Hepatocyte (in vitro differentiated cells): ENCODE results near the gene KPNA6. TPM values are rescaled to one million over a fixed set of nuclear protein-coding genes. Genes with fewer than 3 reads are reported as not detected.

Source experiments
- DNase-seq: peaks from one replicate; pipeline ENCODE4 v3.0.0-alpha.2; 2016; ENCODE audit warnings: low spot score
- H2AFZ ChIP-seq: fragments of 200-600 bp; sonication (generic); 2 replicates; pipeline ENCODE4 v1.6.0; 2016; ENCODE audit warnings: antibody characterized with exemption, mild to moderate bottlenecking
- H3K27ac ChIP-seq: fragments of 200-600 bp; sonication (generic); 2 replicates; pipeline ENCODE4 v1.5.1; 2016; ENCODE audit warnings: mild to moderate bottlenecking
- H3K27me3 ChIP-seq: fragments of 200-600 bp; sonication (generic); 2 replicates; pipeline ENCODE4 v1.6.1; 2016
- H3K36me3 ChIP-seq: fragments of 200-600 bp; sonication (generic); replicated peaks from 2 replicates; pipeline ENCODE4 v1.5.1; 2016; ENCODE audit warnings: low read depth; ENCODE audit not compliant: insufficient read depth
- H3K4me1 ChIP-seq: fragments of 200-600 bp; sonication (generic); 2 replicates; pipeline ENCODE4 v1.5.1; 2016; ENCODE audit warnings: mild to moderate bottlenecking, moderate library complexity; ENCODE audit not compliant: insufficient read depth
- H3K4me2 ChIP-seq: fragments of 200-600 bp; sonication (generic); 2 replicates; pipeline ENCODE4 v1.6.0; 2016
- H3K4me3 ChIP-seq: fragments of 200-600 bp; sonication (generic); 2 replicates; pipeline ENCODE4 v1.5.1; 2016; ENCODE audit warnings: mild to moderate bottlenecking
- H3K79me2 ChIP-seq: fragments of 200-600 bp; sonication (generic); 2 replicates; pipeline ENCODE4 v1.6.0; 2017; ENCODE audit warnings: mild to moderate bottlenecking
- H3K9me2 ChIP-seq: fragments of 200-600 bp; sonication (generic); replicated peaks from 2 replicates; pipeline ENCODE4 v1.6.0; 2017; ENCODE audit warnings: mild to moderate bottlenecking; ENCODE audit not compliant: insufficient read depth
- H3K9me3 ChIP-seq: fragments of 200-600 bp; sonication (generic); 2 replicates; pipeline ENCODE4 v1.5.1; 2016; ENCODE audit warnings: low read depth, mild to moderate bottlenecking
- H4K20me1 ChIP-seq: fragments of 200-600 bp; sonication (generic); 2 replicates; pipeline ENCODE4 v1.6.0; 2016; ENCODE audit warnings: mild to moderate bottlenecking; ENCODE audit not compliant: insufficient read depth, poor library complexity, severe bottlenecking
- EZH2 ChIP-seq: fragments of 200-600 bp; sonication (generic); IDR thresholded peaks from 2 replicates; pipeline ENCODE4 v1.6.1; 2016; ENCODE audit warnings: antibody characterized with exemption, mild to moderate bottlenecking, borderline replicate concordance
- EZH2phosphoT487 ChIP-seq: fragments of 200-600 bp; sonication (generic); IDR thresholded peaks from one replicate; pipeline ENCODE4 v1.6.1; 2018; ENCODE audit warnings: antibody characterized with exemption, mild to moderate bottlenecking, low read depth, moderate library complexity; ENCODE audit not compliant: unreplicated experiment, severe bottlenecking
- WGBS: methylation state at CpG from one replicate; pipeline ENCODE4 v1.1.6; 2016; ENCODE audit warnings: low lambda C conversion rate; ENCODE audit errors: missing lambda C conversion rate; 5-methylcytosine and 5-hydroxymethylcytosine counted together
- polyA plus RNA-seq: library from polyadenylated mRNA; unstranded; fragments of >200 nt; fragmentation: Nextera tagmentation; extraction: Ambion mirVana; gene quantifications from 2 replicates; pipeline ENCODE4 v1.2.1, GENCODE V29; 2016
- total RNA-seq: library from RNA; depleted of rRNA; stranded (reverse); fragments of >200 nt; gene quantifications from 2 replicates; pipeline ENCODE4 v1.2.3, GENCODE V29; 2014
- TF ChIP-seq, protein P1 (sequence below): fragments of 200-600 bp; sonication (generic); IDR thresholded peaks from 2 replicates; pipeline ENCODE4 v1.5.1; 2016; ENCODE audit warnings: antibody characterized with exemption, mild to moderate bottlenecking; ENCODE audit not compliant: poor library complexity

KPNA6 gene
- total and polyA plus RNA-seq, 2 experiments from 2014 or later: 30.3 to 48.5 TPM

DNA sequence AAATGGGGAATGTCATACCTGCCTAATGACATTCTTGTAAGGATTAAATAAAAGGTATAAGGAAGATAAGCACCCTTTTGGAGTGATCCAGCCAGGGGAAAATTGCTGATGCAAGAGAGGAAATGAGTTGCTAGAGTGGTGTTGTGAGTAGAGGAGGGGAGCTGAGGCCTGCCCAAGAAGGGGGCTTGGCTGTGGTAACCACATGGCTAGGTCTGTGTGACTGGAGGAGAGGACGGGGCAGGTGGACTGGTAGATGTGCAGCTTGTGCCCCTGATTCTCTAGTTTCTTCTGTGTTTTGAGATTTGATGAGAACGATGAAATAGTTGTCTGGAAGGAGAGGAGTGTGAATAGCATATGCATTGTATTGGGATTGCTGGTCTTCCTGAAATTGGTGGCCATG lies 78.2 kb downstream of the KPNA6 start:
- Histone ChIP-seq H3K27ac (no peak overlapping the region), H2AFZ (no peak overlapping the region), H3K4me1 (peaks cover 20% of the 10 kb centered on the region), H4K20me1 (peaks cover 45% of the 10 kb centered on the region), H3K4me3 (no peak overlapping the region), H3K36me3 (peaks cover 7% of the 10 kb centered on the region), H3K9me2 (no peaks in the 10 kb centered on the region), H3K79me2 (peaks cover 65% of the 10 kb centered on the region), H3K27me3 (no peaks in the 10 kb centered on the region), H3K4me2 (no peak overlapping the region), H3K9me3 (no peaks in the 10 kb centered on the region)
- TF ChIP-seq EZH2 (no peak), EZH2phosphoT487 (no peak)
- TF ChIP-seq, protein P1, sequence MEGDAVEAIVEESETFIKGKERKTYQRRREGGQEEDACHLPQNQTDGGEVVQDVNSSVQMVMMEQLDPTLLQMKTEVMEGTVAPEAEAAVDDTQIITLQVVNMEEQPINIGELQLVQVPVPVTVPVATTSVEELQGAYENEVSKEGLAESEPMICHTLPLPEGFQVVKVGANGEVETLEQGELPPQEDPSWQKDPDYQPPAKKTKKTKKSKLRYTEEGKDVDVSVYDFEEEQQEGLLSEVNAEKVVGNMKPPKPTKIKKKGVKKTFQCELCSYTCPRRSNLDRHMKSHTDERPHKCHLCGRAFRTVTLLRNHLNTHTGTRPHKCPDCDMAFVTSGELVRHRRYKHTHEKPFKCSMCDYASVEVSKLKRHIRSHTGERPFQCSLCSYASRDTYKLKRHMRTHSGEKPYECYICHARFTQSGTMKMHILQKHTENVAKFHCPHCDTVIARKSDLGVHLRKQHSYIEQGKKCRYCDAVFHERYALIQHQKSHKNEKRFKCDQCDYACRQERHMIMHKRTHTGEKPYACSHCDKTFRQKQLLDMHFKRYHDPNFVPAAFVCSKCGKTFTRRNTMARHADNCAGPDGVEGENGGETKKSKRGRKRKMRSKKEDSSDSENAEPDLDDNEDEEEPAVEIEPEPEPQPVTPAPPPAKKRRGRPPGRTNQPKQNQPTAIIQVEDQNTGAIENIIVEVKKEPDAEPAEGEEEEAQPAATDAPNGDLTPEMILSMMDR: no peak
- no peak for DNase-seq
- WGBS: 100% methylated on average over 2 of the region's 2 CpGs

GRCh38 chr1:32186491-32186890 lies 78.6 kb downstream of the KPNA6 start:
- TF ChIP-seq EZH2phosphoT487 (no peak), EZH2 (no peak)
- TF ChIP-seq, protein P1: no peak
- Histone ChIP-seq H3K4me2 (no peak overlapping the region), H3K4me3 (no peak overlapping the region), H3K79me2 (peaks cover 61% of the 10 kb centered on the region), H3K27ac (no peak overlapping the region), H3K27me3 (no peaks in the 10 kb centered on the region), H3K4me1 (peaks cover 15% of the 10 kb centered on the region), H3K9me2 (no peaks in the 10 kb centered on the region), H3K9me3 (no peaks in the 10 kb centered on the region), H2AFZ (no peak overlapping the region), H4K20me1 (peaks cover 41% of the 10 kb centered on the region), H3K36me3 (peaks cover 4% of the 10 kb centered on the region)
- no peak for DNase-seq
- WGBS: 92% methylated on average over 2 of the region's 2 CpGs

DNA sequence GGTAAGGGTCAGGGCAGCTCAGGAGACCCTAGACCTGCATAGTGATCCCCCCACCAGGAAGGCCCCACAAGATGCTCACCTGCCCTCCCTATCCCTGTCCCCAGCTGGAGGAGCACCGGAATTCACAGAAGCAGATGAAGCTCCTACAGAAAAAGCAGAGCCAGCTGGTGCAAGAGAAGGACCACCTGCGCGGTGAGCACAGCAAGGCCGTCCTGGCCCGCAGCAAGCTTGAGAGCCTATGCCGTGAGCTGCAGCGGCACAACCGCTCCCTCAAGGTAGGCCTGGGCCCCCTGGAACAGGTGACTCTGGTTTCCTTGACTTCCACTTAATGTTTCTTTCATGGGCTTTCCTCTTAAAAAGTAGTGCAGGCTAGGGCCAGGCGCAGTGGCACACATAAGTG lies 80.0 kb downstream of the KPNA6 start:
- H3K79me2 ChIP-seq: peaks cover 47% of the 10 kb centered on the region
- no peaks in the 10 kb centered on the region for H3K36me3 ChIP-seq
- no peak overlapping the region for H3K4me2 ChIP-seq
- no peak for TF ChIP-seq EZH2phosphoT487
- TF ChIP-seq, protein P1: no peak
- no peak for TF ChIP-seq EZH2
- no peak overlapping the region for H2AFZ ChIP-seq
- H3K4me3 ChIP-seq: no peak overlapping the region
- H3K9me2 ChIP-seq: no peaks in the 10 kb centered on the region
- H4K20me1 ChIP-seq: peaks cover 27% of the 10 kb centered on the region
- 100% methylated on average over 9 of the region's 9 CpGs for WGBS
- H3K4me1 ChIP-seq: peaks cover 8% of the 10 kb centered on the region
- H3K27me3 ChIP-seq: no peaks in the 10 kb centered on the region
- no peak for DNase-seq
- no peak overlapping the region for H3K27ac ChIP-seq
- no peaks in the 10 kb centered on the region for H3K9me3 ChIP-seq
